Renal pelvis (tissue), 4 donors: ENCODE measurements around the gene EXOC6B. TPM values are rescaled to one million over a fixed set of nuclear protein-coding genes. Genes with fewer than 3 reads are reported as not detected.

ENCODE experiments used
- DNase-seq: peaks from one replicate; pipeline ENCODE4 v3.0.0-alpha.2; 2013
- polyA plus RNA-seq, 3 donors: library from polyadenylated mRNA; unstranded; fragments of 120-200 nt; gene quantifications; one replicate each; pipeline ENCODE4 v1.2.1, GENCODE V29; 2013; ENCODE audit not compliant: insufficient read length in 3 of 3

Gene EXOC6B
- polyA plus RNA-seq, 3 donors = 20.0 to 24.6 (median 21.8) TPM

GRCh38 chr2:72744049-72744448 is 81.8 kb downstream of the EXOC6B start:
- no peak for DNase-seq

- no peak for DNase-seq
Observed at GRCh38 chr2:72743481-72743880, 82.4 kb downstream of the EXOC6B start.

- DNase-seq = no peak
Observed at GRCh38 chr2:72738096-72738495, 87.7 kb downstream of the EXOC6B start.

- DNase-seq = no peak
Observed at GRCh38 chr2:72734432-72734831, 91.4 kb downstream of the EXOC6B start.

GRCh38 chr2:72731116-72731515 is 94.7 kb downstream of the EXOC6B start:
- DNase-seq = no peak

GRCh38 chr2:72727356-72727755 is 98.5 kb downstream of the EXOC6B start:
- no peak for DNase-seq

- DNase-seq = no peak
Observed at GRCh38 chr2:72723769-72724370, 102.0 kb downstream of the EXOC6B start.

- no peak for DNase-seq
Observed at GRCh38 chr2:72722492-72723070, 103.3 kb downstream of the EXOC6B start.

- no peak for DNase-seq
Observed at GRCh38 chr2:72719416-72719815, 106.4 kb downstream of the EXOC6B start.

GRCh38 chr2:72718876-72719275 is 107.0 kb downstream of the EXOC6B start:
- no peak for DNase-seq

GRCh38 chr2:72716601-72717000 is 109.2 kb downstream of the EXOC6B start:
- DNase-seq = no peak

GRCh38 chr2:72713857-72714256 is 112.0 kb downstream of the EXOC6B start:
- no peak for DNase-seq

- DNase-seq = no peak
Observed at GRCh38 chr2:72712977-72713376, 112.9 kb downstream of the EXOC6B start.

GRCh38 chr2:72712304-72712703 is 113.5 kb downstream of the EXOC6B start:
- no peak for DNase-seq

GRCh38 chr2:72710418-72711152 is 115.2 kb downstream of the EXOC6B start:
- no peak for DNase-seq

GRCh38 chr2:72708236-72708635 is 117.6 kb downstream of the EXOC6B start:
- no peak for DNase-seq

- DNase-seq = no peak
Observed at GRCh38 chr2:72698300-72698699, 127.5 kb downstream of the EXOC6B start.

GRCh38 chr2:72696559-72696958 is 129.3 kb downstream of the EXOC6B start:
- no peak for DNase-seq

GRCh38 chr2:72695676-72696075 is 130.2 kb downstream of the EXOC6B start:
- no peak for DNase-seq

GRCh38 chr2:72694715-72695496 is 130.9 kb downstream of the EXOC6B start:
- peak; percentile 36 for DNase-seq

- no peak for DNase-seq
Observed at GRCh38 chr2:72689579-72690195, 136.1 kb downstream of the EXOC6B start.

GRCh38 chr2:72685638-72686213 is 140.1 kb downstream of the EXOC6B start:
- no peak for DNase-seq
